Neural cell (in vitro differentiated cells): ENCODE results near the gene ZNF346. TPM values are rescaled to one million over a fixed set of nuclear protein-coding genes. Genes with fewer than 3 reads are reported as not detected.
A peak's percentile ranks its signal among the peaks of the same experiment; 100 is the strongest.

Experiments
- H2AFZ ChIP-seq: fragments of 200-600, 300-800 bp; sonication (generic), shearing (Covaris generic); 2 replicates; pipeline ENCODE4 v1.6.0; 2014; ENCODE audit warnings: low read depth, mild to moderate bottlenecking, antibody characterized with exemption, low read length, moderate library complexity
- H3F3A ChIP-seq: fragments of 200-600 bp; shearing (Covaris generic); 2 replicates; pipeline ENCODE4 v1.6.1; 2016; ENCODE audit warnings: mild to moderate bottlenecking, moderate library complexity, mixed read lengths, antibody characterized with exemption, low read length; ENCODE audit not compliant: insufficient read depth, poor library complexity, severe bottlenecking
- H3K27ac ChIP-seq: fragments of 200-600, 300-800 bp; sonication (generic), shearing (Covaris generic); 2 replicates; pipeline ENCODE4 v1.5.1; 2014; ENCODE audit warnings: mild to moderate bottlenecking, low read length, moderate library complexity
- H3K27me3 ChIP-seq: fragments of 300-800, 200-600 bp; sonication (generic), shearing (Covaris generic); 2 replicates; pipeline ENCODE4 v1.6.0; 2014; ENCODE audit warnings: mild to moderate bottlenecking, low read depth, low read length, moderate library complexity; ENCODE audit not compliant: insufficient read depth
- H3K36me3 ChIP-seq: fragments of 300-800, 200-600 bp; sonication (generic), shearing (Covaris generic); 2 replicates; pipeline ENCODE4 v1.5.1; 2014; ENCODE audit warnings: mild to moderate bottlenecking, antibody characterized with exemption, low read length, moderate library complexity; ENCODE audit not compliant: insufficient read depth
- H3K4me2 ChIP-seq: fragments of 300-800, 200-600 bp; sonication (generic), shearing (Covaris generic); 2 replicates; pipeline ENCODE4 v1.6.0; 2014; ENCODE audit warnings: mild to moderate bottlenecking, low read length
- H3K4me3 ChIP-seq: fragments of 300-800, 200-600 bp; sonication (generic), shearing (Covaris generic); 2 replicates; pipeline ENCODE4 v1.5.1; 2014; ENCODE audit warnings: mild to moderate bottlenecking, low read length, moderate library complexity
- H3K79me2 ChIP-seq: fragments of 200-600 bp; shearing (Covaris generic); replicated peaks from 2 replicates; pipeline ENCODE4 v1.6.0; 2014; ENCODE audit warnings: mild to moderate bottlenecking, low read length, moderate library complexity; ENCODE audit not compliant: insufficient read depth
- H3K9ac ChIP-seq: fragments of 300-800, 200-600 bp; sonication (generic), shearing (Covaris generic); 2 replicates; pipeline ENCODE4 v1.6.1; 2016; ENCODE audit warnings: mild to moderate bottlenecking, low read length, mixed read lengths
- H3K9me2 ChIP-seq: fragments of 200-600 bp; shearing (Covaris generic); 2 replicates; pipeline ENCODE4 v1.6.1; 2016; ENCODE audit warnings: mild to moderate bottlenecking, low read length, mixed read lengths; ENCODE audit not compliant: insufficient read depth
- H3K9me3 ChIP-seq: fragments of 200-600, 300-800 bp; sonication (generic), shearing (Covaris generic); 2 replicates; pipeline ENCODE4 v1.6.1; 2016; ENCODE audit warnings: mild to moderate bottlenecking, mixed run types, low read length, moderate library complexity, mixed read lengths
- H4K20me1 ChIP-seq: fragments of 200-600 bp; shearing (Covaris generic); 2 replicates; pipeline ENCODE4 v1.6.1; 2016; ENCODE audit warnings: mild to moderate bottlenecking, mixed run types; ENCODE audit not compliant: insufficient read depth
- EP300 ChIP-seq: fragments of 450-650 bp; conservative IDR thresholded peaks from 2 replicates; pipeline ENCODE4 v1.6.1; 2014; ENCODE audit warnings: antibody characterized with exemption, mild to moderate bottlenecking, moderate library complexity; ENCODE audit not compliant: poor library complexity, severe bottlenecking
- EZH2 ChIP-seq: fragments of 200-600, 300-800 bp; shearing (Covaris generic), sonication (generic); IDR thresholded peaks from 2 replicates; pipeline ENCODE4 v1.6.1; 2014; ENCODE audit warnings: antibody characterized with exemption, low read length, borderline replicate concordance, mild to moderate bottlenecking; ENCODE audit not compliant: insufficient read depth, poor library complexity, severe bottlenecking
- MXI1 ChIP-seq: fragments of 450-650 bp; conservative IDR thresholded peaks from 2 replicates; pipeline ENCODE4 v1.6.1; 2014; ENCODE audit warnings: antibody characterized with exemption, mild to moderate bottlenecking; ENCODE audit not compliant: poor library complexity, severe bottlenecking
- POLR2AphosphoS5 ChIP-seq: IDR thresholded peaks from 2 replicates; pipeline ENCODE4 v1.6.1; 2012
- RAD21 ChIP-seq: fragments of 450-650 bp; conservative IDR thresholded peaks from 2 replicates; pipeline ENCODE4 v1.6.1; 2014; ENCODE audit warnings: antibody characterized with exemption, mild to moderate bottlenecking, moderate library complexity
- SMC3 ChIP-seq: fragments of 450-650 bp; conservative IDR thresholded peaks from 2 replicates; pipeline ENCODE4 v1.6.1; 2014; ENCODE audit warnings: antibody characterized with exemption, mild to moderate bottlenecking, moderate library complexity; ENCODE audit not compliant: poor library complexity
- TAF1 ChIP-seq: IDR thresholded peaks from 2 replicates; pipeline ENCODE4 v1.6.1; 2012; ENCODE audit warnings: low read depth
- polyA plus RNA-seq: library from polyadenylated mRNA; depleted of rRNA; stranded (reverse); fragments of >200 nt; gene quantifications from 2 replicates; pipeline ENCODE4 v1.2.3, GENCODE V29; 2014
- TF ChIP-seq, protein P1 (sequence below): fragments of 450-650 bp; IDR thresholded peaks from 2 replicates; pipeline ENCODE4 v1.5.1; 2014; ENCODE audit warnings: antibody characterized with exemption, mild to moderate bottlenecking, moderate library complexity; ENCODE audit not compliant: poor library complexity, severe bottlenecking
- TF ChIP-seq, protein P2 (sequence below): IDR thresholded peaks from 2 replicates; pipeline ENCODE4 v1.6.1; 2012; ENCODE audit warnings: borderline replicate concordance

ZNF346 gene
- polyA plus RNA-seq, 1 donor from 2014 or later, result 40.1 TPM

DNA sequence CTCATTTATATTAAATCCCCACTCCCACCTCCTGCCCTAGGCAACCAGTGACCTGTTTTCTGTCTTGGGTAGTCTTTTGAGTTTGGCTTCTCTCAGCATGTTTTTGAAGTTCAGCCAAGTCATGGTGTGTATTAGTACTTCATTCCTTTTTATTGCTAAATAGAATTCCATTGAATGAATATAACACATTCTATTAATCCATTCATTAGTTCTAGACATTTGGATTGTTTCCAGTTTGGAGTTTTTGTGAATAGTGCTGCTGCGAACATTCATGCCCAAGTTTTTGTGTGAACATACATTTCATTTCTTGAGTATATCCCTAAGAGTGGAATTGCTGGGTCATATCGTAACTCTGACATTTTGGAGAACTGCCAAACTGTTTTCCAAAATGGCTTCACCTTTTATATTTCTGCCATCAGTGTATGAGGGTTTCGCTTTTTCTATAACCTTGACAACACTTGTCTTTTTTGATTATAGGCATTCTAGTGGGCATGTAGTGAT, 2.7 kb downstream of the ZNF346 start:
- Histone ChIP-seq H3K79me2 (peaks cover 23% of the 10 kb centered on the region), H3K9me3 (no peaks in the 10 kb centered on the region), H3K9me2 (no peaks in the 10 kb centered on the region), H2AFZ (no peak overlapping the region), H3K27me3 (no peaks in the 10 kb centered on the region), H3K4me2 (no peak overlapping the region), H4K20me1 (no peaks in the 10 kb centered on the region), H3K27ac (no peak overlapping the region), H3K36me3 (no peaks in the 10 kb centered on the region), H3F3A (no peaks in the 10 kb centered on the region), H3K4me3 (peak overlapping the region; percentile 26), H3K9ac (no peak overlapping the region)
- TF ChIP-seq RAD21 (no peak), TAF1 (no peak), MXI1 (no peak), POLR2AphosphoS5 (no peak), EZH2 (no peak), SMC3 (no peak), EP300 (no peak)
- TF ChIP-seq, protein P1, sequence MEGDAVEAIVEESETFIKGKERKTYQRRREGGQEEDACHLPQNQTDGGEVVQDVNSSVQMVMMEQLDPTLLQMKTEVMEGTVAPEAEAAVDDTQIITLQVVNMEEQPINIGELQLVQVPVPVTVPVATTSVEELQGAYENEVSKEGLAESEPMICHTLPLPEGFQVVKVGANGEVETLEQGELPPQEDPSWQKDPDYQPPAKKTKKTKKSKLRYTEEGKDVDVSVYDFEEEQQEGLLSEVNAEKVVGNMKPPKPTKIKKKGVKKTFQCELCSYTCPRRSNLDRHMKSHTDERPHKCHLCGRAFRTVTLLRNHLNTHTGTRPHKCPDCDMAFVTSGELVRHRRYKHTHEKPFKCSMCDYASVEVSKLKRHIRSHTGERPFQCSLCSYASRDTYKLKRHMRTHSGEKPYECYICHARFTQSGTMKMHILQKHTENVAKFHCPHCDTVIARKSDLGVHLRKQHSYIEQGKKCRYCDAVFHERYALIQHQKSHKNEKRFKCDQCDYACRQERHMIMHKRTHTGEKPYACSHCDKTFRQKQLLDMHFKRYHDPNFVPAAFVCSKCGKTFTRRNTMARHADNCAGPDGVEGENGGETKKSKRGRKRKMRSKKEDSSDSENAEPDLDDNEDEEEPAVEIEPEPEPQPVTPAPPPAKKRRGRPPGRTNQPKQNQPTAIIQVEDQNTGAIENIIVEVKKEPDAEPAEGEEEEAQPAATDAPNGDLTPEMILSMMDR, result no peak
- TF ChIP-seq, protein P2, sequence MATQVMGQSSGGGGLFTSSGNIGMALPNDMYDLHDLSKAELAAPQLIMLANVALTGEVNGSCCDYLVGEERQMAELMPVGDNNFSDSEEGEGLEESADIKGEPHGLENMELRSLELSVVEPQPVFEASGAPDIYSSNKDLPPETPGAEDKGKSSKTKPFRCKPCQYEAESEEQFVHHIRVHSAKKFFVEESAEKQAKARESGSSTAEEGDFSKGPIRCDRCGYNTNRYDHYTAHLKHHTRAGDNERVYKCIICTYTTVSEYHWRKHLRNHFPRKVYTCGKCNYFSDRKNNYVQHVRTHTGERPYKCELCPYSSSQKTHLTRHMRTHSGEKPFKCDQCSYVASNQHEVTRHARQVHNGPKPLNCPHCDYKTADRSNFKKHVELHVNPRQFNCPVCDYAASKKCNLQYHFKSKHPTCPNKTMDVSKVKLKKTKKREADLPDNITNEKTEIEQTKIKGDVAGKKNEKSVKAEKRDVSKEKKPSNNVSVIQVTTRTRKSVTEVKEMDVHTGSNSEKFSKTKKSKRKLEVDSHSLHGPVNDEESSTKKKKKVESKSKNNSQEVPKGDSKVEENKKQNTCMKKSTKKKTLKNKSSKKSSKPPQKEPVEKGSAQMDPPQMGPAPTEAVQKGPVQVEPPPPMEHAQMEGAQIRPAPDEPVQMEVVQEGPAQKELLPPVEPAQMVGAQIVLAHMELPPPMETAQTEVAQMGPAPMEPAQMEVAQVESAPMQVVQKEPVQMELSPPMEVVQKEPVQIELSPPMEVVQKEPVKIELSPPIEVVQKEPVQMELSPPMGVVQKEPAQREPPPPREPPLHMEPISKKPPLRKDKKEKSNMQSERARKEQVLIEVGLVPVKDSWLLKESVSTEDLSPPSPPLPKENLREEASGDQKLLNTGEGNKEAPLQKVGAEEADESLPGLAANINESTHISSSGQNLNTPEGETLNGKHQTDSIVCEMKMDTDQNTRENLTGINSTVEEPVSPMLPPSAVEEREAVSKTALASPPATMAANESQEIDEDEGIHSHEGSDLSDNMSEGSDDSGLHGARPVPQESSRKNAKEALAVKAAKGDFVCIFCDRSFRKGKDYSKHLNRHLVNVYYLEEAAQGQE, result no peak

DNA sequence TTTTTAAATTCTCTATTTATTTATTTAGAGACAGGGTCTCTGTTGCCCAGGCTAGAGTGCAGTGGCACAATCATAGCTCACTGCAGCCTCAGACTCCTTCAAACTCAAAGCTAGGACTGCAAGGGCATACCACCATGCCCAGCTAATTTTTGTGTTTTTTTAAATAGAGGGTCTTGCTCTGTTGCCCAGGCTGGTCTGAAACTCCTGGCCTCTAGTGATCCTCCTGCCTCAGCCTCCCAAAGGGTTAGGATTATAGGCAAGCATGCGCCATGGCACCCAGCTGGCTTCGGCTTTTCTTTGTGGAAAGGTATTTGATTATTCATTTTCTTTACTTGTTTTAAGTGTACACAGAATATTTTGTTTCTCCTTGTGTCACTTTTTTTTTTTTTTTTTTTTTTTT, 5.2 kb downstream of the ZNF346 start:
- Histone ChIP-seq H3K36me3 (no peaks in the 10 kb centered on the region), H3K4me2 (no peak overlapping the region)

More for the DNA sequence above, 5.2 kb downstream of the ZNF346 start:
- TF ChIP-seq SMC3 (no peak), POLR2AphosphoS5 (no peak), RAD21 (no peak), EP300 (no peak), TAF1 (no peak), MXI1 (no peak), EZH2 (no peak)
- TF ChIP-seq, protein P1, result no peak
- TF ChIP-seq, protein P2, result no peak
- no peak overlapping the region for H3K9ac ChIP-seq
- no peak overlapping the region for H2AFZ ChIP-seq
- no peaks in the 10 kb centered on the region for H3K9me2 ChIP-seq
- no peaks in the 10 kb centered on the region for H4K20me1 ChIP-seq
- H3K27ac ChIP-seq, result no peak overlapping the region
- H3K9me3 ChIP-seq, result no peaks in the 10 kb centered on the region
- H3K79me2 ChIP-seq, result peaks cover 23% of the 10 kb centered on the region
- no peak overlapping the region for H3K4me3 ChIP-seq
- H3K27me3 ChIP-seq, result no peaks in the 10 kb centered on the region
- no peaks in the 10 kb centered on the region for H3F3A ChIP-seq
